HG03025 (cell line): ENCODE results near the gene TTLL3.
"Not testable (repeated sequence)": the region's sequence is repeated elsewhere in the genome, so short reads cannot be mapped to it uniquely, and the experiment has no call there.

Source experiments
- ATAC-seq: cut with Tn5 transposase; IDR thresholded peaks from one replicate; pipeline ENCODE4 v1.9.1; 2021; ENCODE audit warnings: mild to moderate bottlenecking, moderate library complexity; ENCODE audit not compliant: unreplicated experiment, low FRiP score

The TTLL3 gene

DNA sequence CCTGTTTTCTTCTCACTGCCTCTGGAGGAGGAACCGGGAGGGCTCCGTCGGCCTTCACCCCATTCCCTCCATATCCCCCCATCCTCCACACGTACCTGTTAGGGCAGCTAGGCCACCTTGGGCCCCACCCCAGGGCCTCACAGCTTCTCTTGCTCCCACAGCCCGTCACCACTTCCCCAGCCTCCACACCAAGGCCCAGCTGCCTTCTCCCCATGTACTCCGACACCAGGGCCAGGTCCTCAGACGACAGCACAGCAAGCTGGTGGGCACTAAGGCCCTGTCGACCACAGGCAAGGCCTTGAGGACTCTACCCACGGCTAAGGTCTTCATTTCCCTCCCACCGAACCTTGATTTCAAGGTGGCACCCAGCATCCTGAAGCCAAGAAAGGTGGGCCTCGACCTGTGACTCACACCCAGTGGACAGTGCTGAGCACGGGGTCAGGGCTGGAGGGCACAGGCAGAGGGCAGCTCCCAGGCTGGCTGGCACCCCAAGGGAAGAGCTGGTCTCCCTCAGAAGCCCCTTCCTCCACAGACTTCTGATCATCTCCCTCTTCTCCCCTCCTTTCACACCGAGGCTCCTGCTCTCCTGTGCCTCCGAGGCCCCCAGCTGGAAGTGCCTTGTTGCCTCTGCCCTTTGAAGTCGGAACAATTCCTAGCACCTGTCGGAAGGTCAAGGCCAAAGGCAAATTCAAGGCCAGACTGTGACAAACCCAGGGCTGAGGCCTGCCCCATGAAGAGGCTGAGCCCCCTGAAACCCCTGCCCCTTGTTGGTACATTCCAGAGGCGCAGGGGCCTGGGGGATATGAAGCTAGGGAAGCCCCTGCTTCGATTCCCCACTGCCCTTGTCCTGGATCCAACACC, 24.7 kb downstream of the TTLL3 start:
- no peak for ATAC-seq

DNA sequence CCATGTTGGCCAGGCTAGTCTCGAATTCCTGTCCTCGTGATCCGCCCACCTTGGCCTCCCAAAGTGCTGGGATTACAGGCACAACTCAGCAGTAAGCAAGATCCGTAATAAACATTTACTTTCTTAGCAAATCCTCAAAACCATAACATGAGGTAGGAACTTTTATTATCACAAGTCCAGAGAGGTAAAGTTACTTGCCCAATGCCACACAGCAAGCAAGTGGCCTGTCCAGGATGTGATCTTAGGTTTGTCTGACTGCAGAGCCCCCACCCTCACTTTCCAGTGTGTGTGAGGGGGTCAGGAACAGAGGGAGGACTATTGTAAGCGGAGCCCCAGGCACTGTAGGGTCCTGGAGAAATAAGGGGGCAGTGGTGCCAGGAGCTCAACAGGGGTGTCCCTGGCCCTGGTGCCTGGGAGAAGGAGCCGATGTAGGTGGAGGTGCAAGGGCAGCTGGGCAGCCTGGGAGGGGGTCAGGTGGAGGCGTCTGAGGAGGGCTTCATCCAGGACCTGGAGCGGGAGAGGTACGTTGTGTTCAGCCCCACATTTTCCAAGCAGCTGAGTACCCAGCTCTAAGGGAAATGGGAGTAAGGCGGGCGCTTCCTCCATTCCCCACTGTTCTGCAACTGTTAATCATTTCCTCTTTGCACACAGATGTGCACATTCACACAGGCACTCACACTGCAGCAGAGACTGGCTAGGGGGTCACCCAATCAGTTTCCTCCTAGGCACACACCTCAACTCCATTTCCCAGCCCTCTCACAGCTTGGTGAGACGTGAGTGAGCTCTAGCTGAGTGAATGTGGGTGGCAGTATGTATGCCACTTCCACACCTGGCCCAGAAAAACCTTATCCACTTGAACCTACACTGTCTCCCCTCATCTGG, 27.9 kb downstream of the TTLL3 start:
- no peak for ATAC-seq

DNA sequence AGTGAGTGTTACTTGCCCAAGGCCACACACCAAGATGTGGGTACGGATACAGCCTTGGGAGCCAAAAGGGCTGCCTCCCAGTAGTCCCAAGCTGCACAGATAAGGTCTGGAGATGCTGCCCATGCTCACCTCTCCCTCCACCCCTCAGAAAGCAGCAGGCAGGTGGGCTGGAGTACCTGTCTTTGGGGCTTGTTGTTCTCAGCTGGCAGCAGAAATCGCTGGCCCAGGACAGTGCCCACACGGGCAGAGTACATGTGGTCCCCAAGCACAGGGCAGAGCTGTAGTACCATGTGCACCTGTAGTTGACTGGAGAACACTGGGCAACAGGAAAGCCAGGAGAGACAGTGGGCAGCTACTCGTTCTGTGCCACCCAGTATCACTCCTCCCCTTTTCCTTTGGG, 28.8 kb downstream of the TTLL3 start:
- no peak for ATAC-seq

DNA sequence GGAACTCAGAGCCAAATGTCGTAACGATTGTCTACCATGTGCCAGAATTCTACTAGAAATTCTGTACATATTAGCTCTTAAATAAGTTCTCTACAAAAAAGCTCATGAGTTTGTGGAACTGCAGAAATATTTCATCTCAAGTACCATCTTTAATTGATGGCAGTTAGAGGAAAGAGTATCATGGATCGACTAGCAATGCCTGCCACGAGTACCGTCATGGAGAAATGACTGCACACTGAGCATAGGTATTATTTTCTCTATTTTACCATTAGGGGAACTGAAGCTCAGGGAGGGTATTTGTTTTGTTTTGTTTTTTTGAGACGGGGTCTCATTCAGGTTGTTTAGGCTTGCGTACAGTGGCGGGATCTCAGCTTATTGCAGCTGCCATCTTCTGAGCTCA, 31.0 kb downstream of the TTLL3 start:
- ATAC-seq, result no peak

DNA sequence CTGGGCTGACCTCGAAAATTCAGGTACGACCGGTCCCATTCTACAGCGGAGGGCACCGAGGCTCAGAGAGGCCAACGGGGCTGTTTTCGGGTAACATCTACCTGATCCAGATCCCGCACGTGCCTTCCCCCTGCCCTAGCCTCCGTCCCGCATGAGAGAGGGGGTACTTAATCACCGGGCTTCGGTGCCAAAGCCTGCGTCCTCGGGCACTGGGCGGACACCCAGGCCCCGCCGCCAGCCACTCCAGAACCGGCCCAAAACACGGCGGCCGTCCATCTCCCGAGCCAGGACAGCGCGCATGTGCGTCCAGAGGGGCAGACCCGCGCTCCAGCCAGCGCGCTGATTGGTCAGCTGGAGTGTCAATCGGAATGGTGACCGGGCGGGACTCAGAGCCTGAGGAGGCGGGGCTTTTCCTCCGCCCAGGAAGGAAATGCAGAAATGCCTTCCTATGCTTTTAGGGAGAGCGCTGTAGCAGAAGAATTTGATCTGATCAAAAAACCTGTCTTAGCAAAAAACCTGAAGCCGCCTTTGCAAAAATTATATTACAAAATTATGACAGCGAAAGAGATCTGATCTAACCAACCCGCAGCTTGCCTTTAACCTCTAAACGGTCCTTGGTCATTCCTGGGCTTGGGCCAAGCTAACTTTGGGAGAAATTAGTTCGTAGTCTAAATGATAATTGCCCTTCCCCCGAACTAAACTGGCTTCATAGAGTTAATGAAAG, 33.8 kb downstream of the TTLL3 start, which contains the start of gene RPUSD3:
Gene RPUSD3 (minus strand): TSS at position 294 of the 724 bp plus-strand sequence. CDS start 18 bp downstream, at position 276.
- peak; percentile 91 for ATAC-seq

DNA sequence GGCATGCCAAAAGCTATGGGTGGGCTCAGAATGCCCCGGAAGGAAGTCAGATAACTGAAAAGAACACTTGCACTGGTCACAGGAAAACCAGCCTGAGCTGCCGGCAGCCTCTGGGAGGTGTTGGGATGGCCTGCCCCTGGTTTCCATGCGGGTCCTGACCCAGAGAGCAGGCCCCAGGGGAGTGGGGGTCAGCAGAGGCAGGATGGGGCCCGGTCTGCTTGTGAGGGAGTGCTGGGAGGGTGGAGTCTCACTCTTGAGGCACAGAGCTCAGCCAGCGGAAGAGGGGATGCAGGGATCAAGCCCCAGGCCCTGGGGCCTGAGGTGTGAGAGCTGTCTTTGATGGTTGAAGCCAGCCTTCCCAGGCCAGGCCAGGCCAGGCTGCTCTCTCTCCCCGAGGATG, 36.2 kb downstream of the TTLL3 start:
- no peak for ATAC-seq

DNA sequence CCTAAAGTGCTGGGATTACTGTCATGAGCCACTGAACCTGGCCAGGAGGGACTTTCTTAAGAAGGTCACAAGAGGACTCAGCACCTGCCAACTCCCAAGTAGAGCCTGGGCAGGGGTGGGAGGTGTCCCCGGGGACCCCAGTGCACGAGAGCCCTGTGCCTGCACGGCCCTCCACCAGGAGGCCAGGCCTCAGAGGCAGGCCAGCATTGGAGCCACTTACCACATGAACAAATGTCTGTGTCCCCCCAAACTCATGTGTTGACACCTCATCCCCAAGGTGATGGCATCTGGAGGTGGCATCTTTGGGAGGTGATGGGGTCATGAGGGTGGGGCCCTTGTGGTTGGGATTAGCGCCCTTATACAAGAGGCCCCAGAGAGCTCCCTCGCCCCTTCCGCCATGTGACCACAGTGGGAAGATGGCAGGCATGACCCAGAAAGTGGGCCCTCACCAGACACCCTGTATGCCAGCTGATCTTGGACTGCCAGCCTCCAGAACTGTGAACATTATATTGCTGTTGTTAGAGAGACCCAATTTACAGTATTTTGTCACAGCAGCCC, 36.9 kb downstream of the TTLL3 start:
- ATAC-seq, result no peak

- ATAC-seq, result not testable (repeated sequence)
Observed at GRCh38 chr3:9847870-9848269, 37.8 kb downstream of the TTLL3 start.

- ATAC-seq, result not testable (repeated sequence)
Observed at GRCh38 chr3:9848860-9849259, 38.8 kb downstream of the TTLL3 start.

- ATAC-seq, result not testable (repeated sequence)
Observed at GRCh38 chr3:9851383-9851782, 41.3 kb downstream of the TTLL3 start.

DNA sequence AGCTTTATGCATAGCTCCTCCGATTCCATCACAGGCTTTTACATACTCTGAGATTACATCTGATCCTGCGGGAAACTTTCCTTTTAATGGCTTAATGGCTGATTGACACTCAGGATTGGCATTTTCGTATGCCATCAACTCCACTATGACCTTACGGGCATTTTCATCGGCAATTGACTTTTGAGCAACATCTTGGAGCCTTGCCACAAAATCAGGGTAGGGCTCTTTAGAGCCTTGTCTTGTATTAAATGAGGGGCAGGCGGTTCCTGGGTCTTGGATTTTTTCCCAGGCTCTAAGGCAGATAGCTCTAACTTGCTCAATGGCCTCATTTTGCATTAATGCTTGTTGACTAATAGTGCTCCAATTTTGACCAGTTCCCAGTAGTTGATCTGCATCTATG, 41.9 kb downstream of the TTLL3 start:
- not testable (repeated sequence) for ATAC-seq

- ATAC-seq, result no peak
Observed at GRCh38 chr3:9852528-9852927, 42.5 kb downstream of the TTLL3 start.

GRCh38 chr3:9854291-9854940, 44.4 kb downstream of the TTLL3 start:
- not testable (repeated sequence) for ATAC-seq

DNA sequence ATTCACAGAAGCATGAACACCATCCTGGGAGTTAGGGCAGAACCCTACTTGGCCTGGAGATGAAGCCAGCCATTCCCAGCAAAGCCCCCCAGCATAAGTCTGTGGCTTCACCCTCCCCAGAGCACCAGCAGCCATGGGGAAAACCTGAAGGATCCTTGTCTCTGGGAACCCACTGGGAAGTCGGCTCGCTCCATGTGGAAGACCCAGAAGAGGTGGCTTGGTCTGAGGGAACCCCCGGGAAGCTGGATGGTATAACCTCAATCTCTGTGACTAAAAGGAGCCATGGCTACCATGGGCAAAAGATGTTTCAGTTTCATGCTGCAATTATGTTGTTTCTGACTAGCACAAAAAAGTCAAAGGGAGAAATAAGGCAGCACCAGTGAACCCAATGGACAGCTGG, 45.5 kb downstream of the TTLL3 start:
- no peak for ATAC-seq

GRCh38 chr3:9859530-9860025, 49.5 kb downstream of the TTLL3 start:
- ATAC-seq, result no peak

- no peak for ATAC-seq
Observed at GRCh38 chr3:9861201-9861600, 51.1 kb downstream of the TTLL3 start.

DNA sequence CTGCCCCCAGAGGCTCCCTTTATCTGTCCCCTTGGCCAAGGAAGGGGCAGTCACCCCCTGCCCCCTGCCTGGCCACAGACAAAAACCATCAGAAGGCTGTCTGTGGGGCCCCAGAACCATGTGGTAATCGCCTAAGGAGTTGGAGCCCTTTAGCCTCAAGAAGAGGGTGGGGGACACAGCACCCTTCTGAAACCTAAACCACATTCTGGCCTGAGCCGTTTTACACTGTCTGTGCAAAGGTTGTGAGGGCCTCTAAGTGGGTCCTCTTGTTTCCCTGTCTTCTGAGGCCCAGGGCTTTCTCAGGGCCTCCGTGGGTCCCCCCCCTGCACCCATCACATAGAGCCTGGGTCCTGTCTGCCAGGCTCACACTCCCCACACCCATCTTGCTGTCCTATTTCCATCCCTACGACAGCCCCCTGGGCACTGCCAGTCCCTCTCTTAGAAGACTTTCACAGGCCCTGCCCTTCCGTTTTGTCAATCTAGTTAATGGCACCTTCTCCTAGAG, 51.6 kb downstream of the TTLL3 start:
- ATAC-seq, result no peak

DNA sequence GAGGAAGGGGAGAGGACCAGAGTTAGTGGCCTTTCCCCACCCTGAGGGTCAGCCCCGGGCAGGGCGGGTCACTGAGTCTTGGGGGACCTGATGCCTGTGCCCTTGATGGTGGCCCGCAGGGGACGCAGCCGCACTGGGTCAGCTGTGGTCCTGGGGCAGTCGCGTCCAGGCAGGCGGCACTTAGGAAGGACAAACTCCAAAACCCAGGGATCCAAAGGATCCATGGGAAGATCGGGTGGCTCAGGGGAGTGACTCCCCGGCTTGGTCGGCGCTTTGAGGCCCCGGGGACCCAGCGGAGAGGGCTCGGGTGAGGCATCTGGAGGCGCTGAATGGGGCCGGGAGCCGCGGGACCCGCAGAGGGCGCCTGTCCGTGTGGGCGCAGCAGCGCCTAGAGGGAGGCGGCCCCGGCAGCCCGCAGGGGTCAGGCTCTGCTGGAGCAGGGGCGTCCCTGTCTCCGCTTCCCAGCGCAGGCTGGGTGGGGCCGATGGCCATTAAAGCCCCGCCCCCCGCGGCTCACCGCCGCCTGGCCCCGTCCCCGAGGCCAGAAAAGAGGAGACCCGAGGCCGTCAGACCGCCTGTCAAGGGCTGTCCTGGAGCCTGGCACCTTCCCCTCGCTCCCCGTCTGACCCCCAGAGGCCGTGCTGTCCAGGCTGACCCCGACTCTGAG, 52.5 kb downstream of the TTLL3 start:
- ATAC-seq, result no peak
